DND-41 (cell line): ENCODE data around the gene KLF11.

Experiments
- ATAC-seq: fragments of 200-7000 bp; cut with Tn5 transposase; 3 replicates; pipeline ENCODE4 v1.9.1; 2021; ENCODE audit warnings: low read depth; ENCODE audit not compliant: insufficient read depth
- DNase-seq: peaks from one replicate; pipeline ENCODE4 v3.0.0-alpha.2; 2020
- H2AFZ ChIP-seq: 2 replicates; pipeline ENCODE4 v1.6.0; 2012; ENCODE audit warnings: low read depth, low read length
- H3K27ac ChIP-seq: 2 replicates; pipeline ENCODE4 v1.5.1; 2012; ENCODE audit warnings: low read length, inconsistent platforms
- H3K27me3 ChIP-seq: fragments of 200-600 bp; sonication (generic); 2 replicates; pipeline ENCODE4 v1.6.0; 2012; ENCODE audit warnings: low read length, mild to moderate bottlenecking, inconsistent platforms; ENCODE audit not compliant: insufficient read depth, poor library complexity
- H3K36me3 ChIP-seq: 2 replicates; pipeline ENCODE4 v1.5.1; 2012; ENCODE audit warnings: low read length, inconsistent platforms; ENCODE audit not compliant: insufficient read depth
- H3K4me1 ChIP-seq: 2 replicates; pipeline ENCODE4 v1.5.1; 2012; ENCODE audit warnings: mild to moderate bottlenecking, low read length; ENCODE audit not compliant: insufficient read depth
- H3K4me2 ChIP-seq: 2 replicates; pipeline ENCODE4 v1.6.0; 2012; ENCODE audit warnings: mild to moderate bottlenecking, moderate library complexity, low read length, inconsistent platforms; ENCODE audit not compliant: insufficient read depth
- H3K4me3 ChIP-seq, 2 experiments: fragments of 200-600 bp in 1 of 2; shearing (Covaris generic) in 1 of 2; 2 replicates each; pipeline ENCODE4 v1.5.1; 2012 to 2016; ENCODE audit warnings: inconsistent platforms in 2 of 2, low read length in 2 of 2, mild to moderate bottlenecking in 2 of 2, low read depth in 1 of 2, moderate library complexity in 1 of 2
- H3K79me2 ChIP-seq: 2 replicates; pipeline ENCODE4 v1.6.0; 2012; ENCODE audit warnings: low read length, inconsistent platforms; ENCODE audit not compliant: insufficient read depth
- H3K9ac ChIP-seq: 2 replicates; pipeline ENCODE4 v1.6.0; 2012; ENCODE audit warnings: low read depth, mild to moderate bottlenecking, inconsistent platforms, low read length, moderate library complexity
- H3K9me3 ChIP-seq: 2 replicates; pipeline ENCODE4 v1.5.1; 2012; ENCODE audit warnings: low read length, moderate library complexity, mild to moderate bottlenecking, inconsistent platforms; ENCODE audit not compliant: insufficient read depth, severe bottlenecking
- H4K20me1 ChIP-seq: 2 replicates; pipeline ENCODE4 v1.6.0; 2012; ENCODE audit warnings: low read length; ENCODE audit not compliant: insufficient read depth
- EZH2 ChIP-seq: IDR thresholded peaks from 3 replicates; pipeline ENCODE4 v1.6.1; 2012; ENCODE audit warnings: borderline replicate concordance, low read depth, mild to moderate bottlenecking, moderate library complexity, low read length, inconsistent platforms; ENCODE audit not compliant: severe bottlenecking
- TF ChIP-seq, protein P1 (sequence below): IDR thresholded peaks from 2 replicates; pipeline ENCODE4 v1.5.1; 2012; ENCODE audit warnings: borderline replicate concordance, low read length, moderate library complexity, mild to moderate bottlenecking; ENCODE audit not compliant: poor library complexity, severe bottlenecking; ENCODE audit errors: extremely low read depth

KLF11 gene

GRCh38 chr2:10059552-10060335, 16.4 kb downstream of the KLF11 start:
- Histone ChIP-seq H4K20me1 (no peaks in the 10 kb centered on the region), H3K79me2 (no peaks in the 10 kb centered on the region), H3K27ac (no peak overlapping the region), H3K27me3 (peaks cover 2% of the 10 kb centered on the region), H3K9me3 (no peaks in the 10 kb centered on the region), H3K36me3 (no peaks in the 10 kb centered on the region), H3K4me2 (no peak overlapping the region), H3K9ac (no peak overlapping the region), H2AFZ (no peak overlapping the region), H3K4me1 (no peaks in the 10 kb centered on the region), H3K4me3 (no peak overlapping the region)
- ATAC-seq, result no peak
- no peak for DNase-seq
- TF ChIP-seq, protein P1, sequence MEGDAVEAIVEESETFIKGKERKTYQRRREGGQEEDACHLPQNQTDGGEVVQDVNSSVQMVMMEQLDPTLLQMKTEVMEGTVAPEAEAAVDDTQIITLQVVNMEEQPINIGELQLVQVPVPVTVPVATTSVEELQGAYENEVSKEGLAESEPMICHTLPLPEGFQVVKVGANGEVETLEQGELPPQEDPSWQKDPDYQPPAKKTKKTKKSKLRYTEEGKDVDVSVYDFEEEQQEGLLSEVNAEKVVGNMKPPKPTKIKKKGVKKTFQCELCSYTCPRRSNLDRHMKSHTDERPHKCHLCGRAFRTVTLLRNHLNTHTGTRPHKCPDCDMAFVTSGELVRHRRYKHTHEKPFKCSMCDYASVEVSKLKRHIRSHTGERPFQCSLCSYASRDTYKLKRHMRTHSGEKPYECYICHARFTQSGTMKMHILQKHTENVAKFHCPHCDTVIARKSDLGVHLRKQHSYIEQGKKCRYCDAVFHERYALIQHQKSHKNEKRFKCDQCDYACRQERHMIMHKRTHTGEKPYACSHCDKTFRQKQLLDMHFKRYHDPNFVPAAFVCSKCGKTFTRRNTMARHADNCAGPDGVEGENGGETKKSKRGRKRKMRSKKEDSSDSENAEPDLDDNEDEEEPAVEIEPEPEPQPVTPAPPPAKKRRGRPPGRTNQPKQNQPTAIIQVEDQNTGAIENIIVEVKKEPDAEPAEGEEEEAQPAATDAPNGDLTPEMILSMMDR, result no peak
- TF ChIP-seq EZH2, result no peak

- H3K4me3 ChIP-seq, result no peak overlapping the region
- H3K4me1 ChIP-seq, result no peaks in the 10 kb centered on the region
- H4K20me1 ChIP-seq, result no peaks in the 10 kb centered on the region
- H3K9me3 ChIP-seq, result no peaks in the 10 kb centered on the region
- no peak for ATAC-seq
- TF ChIP-seq, protein P1, result no peak
- TF ChIP-seq EZH2, result no peak
- H3K36me3 ChIP-seq, result no peaks in the 10 kb centered on the region
- DNase-seq, result no peak
- H3K79me2 ChIP-seq, result no peaks in the 10 kb centered on the region
- H3K27ac ChIP-seq, result no peak overlapping the region
- H3K4me2 ChIP-seq, result no peak overlapping the region
- no peak overlapping the region for H2AFZ ChIP-seq
- no peak overlapping the region for H3K9ac ChIP-seq
- H3K27me3 ChIP-seq, result no peaks in the 10 kb centered on the region
Observed at GRCh38 chr2:10061221-10061925, 18.0 kb downstream of the KLF11 start.

DNA sequence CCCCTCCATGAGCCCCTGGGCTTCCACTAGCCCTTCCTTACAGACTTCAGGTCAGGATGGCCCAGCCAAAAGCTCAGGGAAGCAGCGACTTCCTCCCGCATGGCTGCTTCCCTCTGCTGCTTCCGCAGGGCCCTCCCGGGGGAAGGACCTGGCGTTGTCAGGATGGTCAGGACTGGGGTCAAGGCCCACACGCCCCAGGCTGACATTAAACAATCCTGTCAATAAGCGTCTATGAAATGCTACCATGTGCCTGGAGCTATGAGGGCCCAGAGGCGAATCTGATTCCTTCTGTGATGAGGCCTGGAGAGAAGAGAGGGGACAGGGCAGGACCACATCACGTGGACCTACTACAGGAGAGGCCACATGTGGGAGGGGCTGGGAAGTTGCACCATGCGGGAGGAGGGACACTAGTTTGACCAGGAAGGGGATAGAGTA, 19.6 kb downstream of the KLF11 start:
- TF ChIP-seq, protein P1, result no peak
- no peak for TF ChIP-seq EZH2
- H3K36me3 ChIP-seq, result no peaks in the 10 kb centered on the region
- ATAC-seq (no peak), DNase-seq (no peak)
- no peak overlapping the region for H3K27ac ChIP-seq
- no peak overlapping the region for H3K9ac ChIP-seq
- no peak overlapping the region for H2AFZ ChIP-seq
- H3K4me1 ChIP-seq, result no peaks in the 10 kb centered on the region
- H3K9me3 ChIP-seq, result no peaks in the 10 kb centered on the region
- no peaks in the 10 kb centered on the region for H3K79me2 ChIP-seq
- H4K20me1 ChIP-seq, result no peaks in the 10 kb centered on the region
- no peak overlapping the region for H3K4me3 ChIP-seq
- H3K27me3 ChIP-seq, result no peaks in the 10 kb centered on the region
- no peak overlapping the region for H3K4me2 ChIP-seq
